ENCODE measurements around the gene DCAF8L2. TPM values are rescaled to one million over a fixed set of nuclear protein-coding genes. Genes with fewer than 3 reads are reported as not detected.
"Not testable (repeated sequence)": the region's sequence is repeated elsewhere in the genome, so short reads cannot be mapped to it uniquely, and the experiment has no call there.

Gene DCAF8L2
- total and polyA plus RNA-seq, 2 donors from 2014 or later: not detected

- H3K36me3 ChIP-seq (ENCODE audit: control insufficient read depth in 2 of 3, insufficient read depth in 3 of 3, low read length in 3 of 3): no peaks in the 10 kb centered on the region
- DNase-seq: no peak
- no peak overlapping the region for H3K27ac ChIP-seq (ENCODE audit: low read depth in 2 of 2, low read length in 2 of 2)
- FAIRE-seq: no peak
- TF ChIP-seq, protein P1, sequence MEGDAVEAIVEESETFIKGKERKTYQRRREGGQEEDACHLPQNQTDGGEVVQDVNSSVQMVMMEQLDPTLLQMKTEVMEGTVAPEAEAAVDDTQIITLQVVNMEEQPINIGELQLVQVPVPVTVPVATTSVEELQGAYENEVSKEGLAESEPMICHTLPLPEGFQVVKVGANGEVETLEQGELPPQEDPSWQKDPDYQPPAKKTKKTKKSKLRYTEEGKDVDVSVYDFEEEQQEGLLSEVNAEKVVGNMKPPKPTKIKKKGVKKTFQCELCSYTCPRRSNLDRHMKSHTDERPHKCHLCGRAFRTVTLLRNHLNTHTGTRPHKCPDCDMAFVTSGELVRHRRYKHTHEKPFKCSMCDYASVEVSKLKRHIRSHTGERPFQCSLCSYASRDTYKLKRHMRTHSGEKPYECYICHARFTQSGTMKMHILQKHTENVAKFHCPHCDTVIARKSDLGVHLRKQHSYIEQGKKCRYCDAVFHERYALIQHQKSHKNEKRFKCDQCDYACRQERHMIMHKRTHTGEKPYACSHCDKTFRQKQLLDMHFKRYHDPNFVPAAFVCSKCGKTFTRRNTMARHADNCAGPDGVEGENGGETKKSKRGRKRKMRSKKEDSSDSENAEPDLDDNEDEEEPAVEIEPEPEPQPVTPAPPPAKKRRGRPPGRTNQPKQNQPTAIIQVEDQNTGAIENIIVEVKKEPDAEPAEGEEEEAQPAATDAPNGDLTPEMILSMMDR (IDR thresholded peaks at IDR 0.05; ENCODE audit: borderline replicate concordance, extremely low read depth, insufficient read depth): no peak
- H3K9ac ChIP-seq (ENCODE audit: low read length in 3 of 3): no peak overlapping the region
- intact Hi-C loops (cut with DNase I): no loop called here
- H3K9me3 ChIP-seq (ENCODE audit: control insufficient read depth in 2 of 3, insufficient read depth in 1 of 3, low read length in 3 of 3): no peaks in the 10 kb centered on the region
- no peaks in the 10 kb centered on the region for H3K27me3 ChIP-seq (ENCODE audit: control insufficient read depth, insufficient read depth, low read length)
- H3K4me3 ChIP-seq (ENCODE audit: low read length in 3 of 3): no peak overlapping the region
- no peaks in the 10 kb centered on the region for H3K4me1 ChIP-seq (ENCODE audit: control insufficient read depth in 2 of 3, insufficient read depth in 2 of 3, low read depth in 1 of 3, low read length in 3 of 3)
Observed at GRCh38 chrX:27746516-27746915, 156.4 kb downstream of the DCAF8L2 start.

DNA sequence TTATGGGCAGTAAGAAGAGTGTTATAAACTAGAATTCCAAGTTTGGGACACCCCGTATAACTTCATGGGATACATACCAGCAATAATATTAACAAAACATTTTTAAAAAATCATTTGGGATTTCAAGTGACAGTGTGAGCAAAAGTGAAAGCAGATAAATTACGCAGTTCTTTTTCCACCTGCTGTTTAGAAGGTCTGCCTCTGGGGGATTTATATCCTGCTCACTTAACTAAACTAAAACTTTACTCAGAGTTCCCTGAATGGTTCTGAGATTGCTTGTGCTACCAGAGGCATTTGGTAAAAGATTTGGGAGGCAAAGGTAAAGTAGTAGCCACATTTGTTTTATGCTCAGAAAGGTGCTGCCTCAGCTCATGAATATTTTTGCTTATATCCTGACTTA is 160.2 kb downstream of the DCAF8L2 start:
- intact Hi-C loops (cut with DNase I); H3K36me3 ChIP-seq (ENCODE audit: control insufficient read depth in 2 of 3, insufficient read depth in 3 of 3, low read length in 3 of 3); H3K27ac ChIP-seq (ENCODE audit: low read depth in 2 of 2, low read length in 2 of 2); H3K9me3 ChIP-seq (ENCODE audit: control insufficient read depth in 2 of 3, insufficient read depth in 1 of 3, low read length in 3 of 3); H3K9ac ChIP-seq (ENCODE audit: low read length in 3 of 3); FAIRE-seq; H3K4me3 ChIP-seq (ENCODE audit: low read length in 3 of 3); H3K4me1 ChIP-seq (ENCODE audit: control insufficient read depth in 2 of 3, insufficient read depth in 2 of 3, low read depth in 1 of 3, low read length in 3 of 3); DNase-seq; H3K27me3 ChIP-seq (ENCODE audit: control insufficient read depth, insufficient read depth, low read length): not testable (repeated sequence)

GRCh38 chrX:27751976-27752375 is 161.8 kb downstream of the DCAF8L2 start:
- Histone ChIP-seq H3K9ac (ENCODE audit: low read length in 3 of 3) (no peak overlapping the region), H3K4me1 (ENCODE audit: control insufficient read depth in 2 of 3, insufficient read depth in 2 of 3, low read depth in 1 of 3, low read length in 3 of 3) (no peaks in the 10 kb centered on the region), H3K27me3 (ENCODE audit: control insufficient read depth, insufficient read depth, low read length) (no peaks in the 10 kb centered on the region), H3K9me3 (ENCODE audit: control insufficient read depth in 2 of 3, insufficient read depth in 1 of 3, low read length in 3 of 3) (no peaks in the 10 kb centered on the region), H3K4me3 (ENCODE audit: low read length in 3 of 3) (no peak overlapping the region), H3K27ac (ENCODE audit: low read depth in 2 of 2, low read length in 2 of 2) (no peak overlapping the region), H3K36me3 (ENCODE audit: control insufficient read depth in 2 of 3, insufficient read depth in 3 of 3, low read length in 3 of 3) (no peaks in the 10 kb centered on the region)
- intact Hi-C loops (cut with DNase I): no loop called here
- DNase-seq (no peak), FAIRE-seq (no peak)
- TF ChIP-seq, protein P1 (IDR thresholded peaks at IDR 0.05; ENCODE audit: borderline replicate concordance, extremely low read depth, insufficient read depth): no peak

- FAIRE-seq (no peak), DNase-seq (no peak)
- Histone ChIP-seq H3K9me3 (ENCODE audit: control insufficient read depth in 2 of 3, insufficient read depth in 1 of 3, low read length in 3 of 3) (no peaks in the 10 kb centered on the region), H3K27ac (ENCODE audit: low read depth in 2 of 2, low read length in 2 of 2) (no peak overlapping the region), H3K27me3 (ENCODE audit: control insufficient read depth, insufficient read depth, low read length) (no peaks in the 10 kb centered on the region), H3K36me3 (ENCODE audit: control insufficient read depth in 2 of 3, insufficient read depth in 3 of 3, low read length in 3 of 3) (no peaks in the 10 kb centered on the region), H3K4me3 (ENCODE audit: low read length in 3 of 3) (no peak overlapping the region), H3K9ac (ENCODE audit: low read length in 3 of 3) (no peak overlapping the region), H3K4me1 (ENCODE audit: control insufficient read depth in 2 of 3, insufficient read depth in 2 of 3, low read depth in 1 of 3, low read length in 3 of 3) (no peaks in the 10 kb centered on the region)
- intact Hi-C loops (cut with DNase I): no loop called here
- TF ChIP-seq, protein P1 (IDR thresholded peaks at IDR 0.05; ENCODE audit: borderline replicate concordance, extremely low read depth, insufficient read depth): no peak
Observed at GRCh38 chrX:27765718-27766117, 175.6 kb downstream of the DCAF8L2 start.
